ENCODE results near the gene PPL. TPM values are rescaled to one million over a fixed set of nuclear protein-coding genes. Genes with fewer than 3 reads are reported as not detected.

PPL gene
- total RNA-seq, 1 experiment from 2014 or later = 56.4 TPM

- TF ChIP-seq EZH2phosphoT487 (IDR thresholded peaks at IDR 0.05; ENCODE audit: borderline replicate concordance) = no peak
- no peak for TF ChIP-seq POLR2A (IDR thresholded peaks at IDR 0.05; ENCODE audit: borderline replicate concordance, extremely low read depth, insufficient read depth, insufficient read length)
- no peak for TF ChIP-seq POLR2AphosphoS5 (IDR thresholded peaks at IDR 0.05; ENCODE audit: low read depth, low read length)
- no peak for TF ChIP-seq CBX3 (IDR thresholded peaks at IDR 0.05; ENCODE audit: low read depth)
- no peak for TF ChIP-seq SP1 (IDR thresholded peaks at IDR 0.05; ENCODE audit: low read depth)
Observed at GRCh38 chr16:4859900-4860255, 77.1 kb downstream of the PPL start (continued).

DNA sequence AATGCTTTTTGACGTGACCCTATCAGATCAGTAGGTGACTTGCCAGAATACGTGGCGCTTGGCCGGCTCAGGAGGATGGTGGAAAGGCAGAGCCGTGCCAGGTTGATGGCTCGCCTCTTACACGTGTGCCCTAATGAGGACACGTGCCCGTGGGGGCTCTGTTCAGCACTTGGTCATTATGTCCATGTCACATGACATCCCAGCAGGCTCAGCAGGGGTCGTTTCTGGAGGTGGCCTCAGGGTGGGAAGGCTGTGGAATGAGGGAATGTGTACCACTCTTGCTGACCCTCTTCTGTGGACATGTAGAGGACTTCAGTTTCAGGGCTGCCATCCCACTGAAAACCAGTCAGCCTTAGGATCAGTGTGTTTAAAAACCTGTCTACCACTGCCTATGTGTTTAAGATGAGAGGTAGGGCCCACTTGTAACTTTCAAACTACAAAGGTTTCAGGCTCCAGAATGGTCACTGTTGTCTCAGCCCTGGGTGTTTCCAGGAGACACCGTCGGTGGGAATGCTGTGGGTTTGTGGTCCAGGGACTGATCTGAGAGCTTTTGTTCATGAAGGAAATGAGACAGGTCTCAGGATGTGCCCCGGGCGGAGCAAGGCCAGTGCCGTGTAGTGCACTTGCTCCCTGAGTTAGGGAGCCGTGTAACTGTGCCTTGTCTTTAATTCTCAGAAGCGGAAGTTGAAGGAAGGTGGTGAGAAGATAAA lies 77.6 kb downstream of the PPL start:
- no peaks in the 10 kb centered on the region for H4K20me1 ChIP-seq (ENCODE audit: insufficient read depth)
- no peak overlapping the region for H3K9ac ChIP-seq (ENCODE audit: low read length)
- ATAC-seq (no peak; the same call in 1 of the 2 replicates), DNase-seq (ENCODE audit: low read depth, low spot score) (no peak)
- H2AFZ ChIP-seq (ENCODE audit: low read depth, low read length, poor library complexity, severe bottlenecking) = no peak overlapping the region
- H3K4me1 ChIP-seq (ENCODE audit: control insufficient read depth in 1 of 2, insufficient read depth in 2 of 2, low read length in 2 of 2) = no peaks in the 10 kb centered on the region
- no peaks in the 10 kb centered on the region for H3K9me3 ChIP-seq (ENCODE audit: control insufficient read depth in 1 of 2, insufficient read depth in 1 of 2, low read depth in 1 of 2, low read length in 2 of 2)
- H3K4me2 ChIP-seq (ENCODE audit: low read length) = no peak overlapping the region
- no peak overlapping the region for H3K4me3 ChIP-seq (replicated peaks in 1 of 2; ENCODE audit: low read depth in 1 of 2, low read length in 2 of 2)
- no peaks in the 10 kb centered on the region for H3K27me3 ChIP-seq (ENCODE audit: insufficient read depth, low read length)
- H3K79me2 ChIP-seq (ENCODE audit: insufficient read depth, low read length) = peaks cover 43% of the 10 kb centered on the region
- CTCF ChIA-PET = no interaction called here
- peaks cover 56 to 59% of the 10 kb centered on the region in 2 experiments for H3K36me3 ChIP-seq (ENCODE audit: control insufficient read depth in 1 of 2, insufficient read depth in 2 of 2, low read length in 2 of 2)
- H3K9me2 ChIP-seq (ENCODE audit: insufficient read depth) = no peaks in the 10 kb centered on the region
- TF ChIP-seq SP1 (IDR thresholded peaks at IDR 0.05; ENCODE audit: low read depth) (no peak), FOSL1 (IDR thresholded peaks at IDR 0.05; ENCODE audit: low read depth) (no peak), EGR1 (IDR thresholded peaks at IDR 0.05; ENCODE audit: low read depth) (no peak), CTCF (IDR thresholded peaks at IDR 0.05 in 2 of 3, conservative IDR thresholded peaks at IDR 0.05 in 1 of 3; ENCODE audit: borderline replicate concordance in 1 of 3, insufficient read depth in 1 of 3, low read depth in 2 of 3, low read length in 2 of 3) (no peak), EZH2 (IDR thresholded peaks at IDR 0.05) (no peak), ZFX (IDR thresholded peaks at IDR 0.05) (no peak), REST (IDR thresholded peaks at IDR 0.05; ENCODE audit: low read depth) (no peak), CBX3 (IDR thresholded peaks at IDR 0.05; ENCODE audit: low read depth) (no peak), TCF7L2 (IDR thresholded peaks at IDR 0.05; ENCODE audit: borderline replicate concordance, extremely low read depth, insufficient read depth, insufficient read length) (no peak), SIN3A (IDR thresholded peaks at IDR 0.05; ENCODE audit: low read depth) (no peak), EZH2phosphoT487 (IDR thresholded peaks at IDR 0.05; ENCODE audit: borderline replicate concordance) (no peak), YY1 (IDR thresholded peaks at IDR 0.05; ENCODE audit: extremely low read depth, insufficient replicate concordance, low read depth, low read length) (no peak), RAD21 (IDR thresholded peaks at IDR 0.05; ENCODE audit: low read depth) (no peak), ZNF274 (IDR thresholded peaks at IDR 0.05; ENCODE audit: low read depth, low read length) (no peak)
- TF ChIP-seq, protein P1, sequence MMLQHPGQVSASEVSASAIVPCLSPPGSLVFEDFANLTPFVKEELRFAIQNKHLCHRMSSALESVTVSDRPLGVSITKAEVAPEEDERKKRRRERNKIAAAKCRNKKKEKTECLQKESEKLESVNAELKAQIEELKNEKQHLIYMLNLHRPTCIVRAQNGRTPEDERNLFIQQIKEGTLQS (IDR thresholded peaks at IDR 0.05) = no peak
- TF ChIP-seq, protein P2, sequence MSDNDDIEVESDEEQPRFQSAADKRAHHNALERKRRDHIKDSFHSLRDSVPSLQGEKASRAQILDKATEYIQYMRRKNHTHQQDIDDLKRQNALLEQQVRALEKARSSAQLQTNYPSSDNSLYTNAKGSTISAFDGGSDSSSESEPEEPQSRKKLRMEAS (IDR thresholded peaks at IDR 0.05) = no peak
- intact Hi-C loops (cut with micrococcal nuclease) = no loop called here
- POLR2A ChIA-PET = no interaction called here
- BruUV-seq (replicated peaks) = no TSS peak
- RAD21 ChIA-PET (ENCODE audit: low non-redundant PET in 1 of 2, low total read pairs in 2 of 2, uncharacterized antibody in 2 of 2, unreplicated experiment in 2 of 2) = no interaction called here
- no peak overlapping the region for H3K27ac ChIP-seq (ENCODE audit: low read depth, low read length)
